PC-3 (cell line): Measurements from ENCODE around the gene ACOT6. TPM values are rescaled to one million over a fixed set of nuclear protein-coding genes. Genes with fewer than 3 reads are reported as not detected.

Source experiments
- ATAC-seq: fragments of 200-7000 bp; cut with Tn5 transposase; 2 replicates; pipeline ENCODE4 v1.9.1; 2020; ENCODE audit warnings: mild to moderate bottlenecking, moderate library complexity
- BruUV-seq: library from RNA; stranded (reverse); fragments of 400-500 nt; replicated peaks from 2 replicates; lab custom pipeline; 2021; lab: Mats Ljungman, UMichigan
- CTCF ChIA-PET: fragments of 300-600 bp; sonication (Branson Sonifier 250); formaldehyde crosslinking; loops from one replicate; lab custom pipeline; 2022; ENCODE audit warnings: antibody characterized with exemption; lab: Charles Lee
- POLR2A ChIA-PET: fragments of 300-600 bp; sonication (Branson Sonifier 250); formaldehyde crosslinking; loops from one replicate; lab custom pipeline; 2022; ENCODE audit warnings: antibody characterized with exemption; ENCODE audit not compliant: unreplicated experiment; lab: Charles Lee
- DNase-seq: peaks from one replicate; pipeline ENCODE4 v3.0.0-alpha.2; 2015
- H2AFZ ChIP-seq: fragments of 300-600 bp; sonication (generic); 2 replicates; pipeline ENCODE4 v1.6.0; 2016; ENCODE audit warnings: antibody characterized with exemption, low read length
- H3F3A ChIP-seq: fragments of 300-600 bp; sonication (generic); one replicate; pipeline ENCODE4 v1.6.0; 2017; ENCODE audit warnings: antibody characterized with exemption, low read length, control low read depth, mild to moderate bottlenecking; ENCODE audit not compliant: unreplicated experiment
- H3K27ac ChIP-seq: fragments of 300-600 bp; sonication (generic); 2 replicates; pipeline ENCODE4 v1.5.1; 2016; ENCODE audit warnings: mild to moderate bottlenecking, low read length
- H3K27me3 ChIP-seq: fragments of 300-600 bp; sonication (generic); 2 replicates; pipeline ENCODE4 v1.6.1; 2016; ENCODE audit warnings: low read length, mixed read lengths
- H3K36me3 ChIP-seq: fragments of 300-600 bp; sonication (generic); 2 replicates; pipeline ENCODE4 v1.6.1; 2016; ENCODE audit warnings: low read depth, mixed run types, low read length, mixed read lengths
- H3K4me1 ChIP-seq: fragments of 300-600 bp; sonication (generic); 2 replicates; pipeline ENCODE4 v1.5.1; 2016; ENCODE audit warnings: low read length; ENCODE audit not compliant: insufficient read depth
- H3K4me2 ChIP-seq: fragments of 300-600 bp; sonication (generic); 2 replicates; pipeline ENCODE4 v1.6.0; 2016; ENCODE audit warnings: low read length
- H3K4me3 ChIP-seq: fragments of 300-600 bp; sonication (generic); 2 replicates; pipeline ENCODE4 v1.5.1; 2016; ENCODE audit warnings: mild to moderate bottlenecking, low read length, mixed read lengths
- H3K79me2 ChIP-seq: fragments of 300-600 bp; sonication (generic); 2 replicates; pipeline ENCODE4 v1.6.1; 2017; ENCODE audit warnings: low read length, mixed read lengths
- H3K9ac ChIP-seq: fragments of 300-600 bp; sonication (generic); 2 replicates; pipeline ENCODE4 v1.6.0; 2016; ENCODE audit warnings: mild to moderate bottlenecking, low read length
- H3K9me2 ChIP-seq: fragments of 300-600 bp; sonication (generic); replicated peaks from 2 replicates; pipeline ENCODE4 v1.6.1; 2016; ENCODE audit warnings: mixed run types, low read length, mixed read lengths
- H3K9me3 ChIP-seq: fragments of 300-600 bp; sonication (generic); 2 replicates; pipeline ENCODE4 v1.6.1; 2016; ENCODE audit warnings: low read length, mixed read lengths
- H4K20me1 ChIP-seq: fragments of 300-600 bp; sonication (generic); 2 replicates; pipeline ENCODE4 v1.6.1; 2016; ENCODE audit warnings: low read length, mixed read lengths
- CTCF ChIP-seq: fragments of 300-600 bp; sonication (generic); conservative IDR thresholded peaks from 2 replicates; pipeline ENCODE4 v1.5.1; 2017; ENCODE audit warnings: antibody characterized with exemption, low read depth, mild to moderate bottlenecking, low read length
- EZH2 ChIP-seq: fragments of 300-600 bp; sonication (generic); IDR thresholded peaks from one replicate; pipeline ENCODE4 v1.6.1; 2017; ENCODE audit warnings: antibody characterized with exemption, mild to moderate bottlenecking, low read length; ENCODE audit not compliant: unreplicated experiment
- EZH2phosphoT487 ChIP-seq: fragments of 300-600 bp; sonication (generic); IDR thresholded peaks from 2 replicates; pipeline ENCODE4 v1.6.1; 2018; ENCODE audit warnings: mild to moderate bottlenecking, antibody characterized with exemption, low read length, borderline replicate concordance
- intact Hi-C: fragments of 100-400 bp; cut with micrococcal nuclease; formaldehyde crosslinking; loops from 2 replicates; pipeline ENCODE4 v1.9.0; 2023
- total RNA-seq: library from RNA; depleted of rRNA; stranded (reverse); fragments of >200 nt; gene quantifications from 2 replicates; pipeline ENCODE4 v1.2.3, GENCODE V29; 2014

Gene ACOT6
- total RNA-seq, 1 experiment from 2014 or later: not detected

- H3K36me3 ChIP-seq: no peaks in the 10 kb centered on the region
- H3K79me2 ChIP-seq: no peaks in the 10 kb centered on the region
- H3K4me3 ChIP-seq: no peak overlapping the region
- H3F3A ChIP-seq: no peaks in the 10 kb centered on the region
- H3K27ac ChIP-seq: no peak overlapping the region
- no peaks in the 10 kb centered on the region for H3K27me3 ChIP-seq
- H3K4me1 ChIP-seq: peaks cover 12% of the 10 kb centered on the region
- no peaks in the 10 kb centered on the region for H4K20me1 ChIP-seq
- CTCF ChIA-PET: no interaction called here
- H3K9me2 ChIP-seq: no peaks in the 10 kb centered on the region
- no peak overlapping the region for H2AFZ ChIP-seq
- POLR2A ChIA-PET: no interaction called here
- TF ChIP-seq CTCF (no peak), EZH2 (no peak), EZH2phosphoT487 (no peak)
- H3K9me3 ChIP-seq: no peaks in the 10 kb centered on the region
- no peak for ATAC-seq
- DNase-seq: no peak
- BruUV-seq: no TSS peak
- no peak overlapping the region for H3K4me2 ChIP-seq
- no peak overlapping the region for H3K9ac ChIP-seq
- intact Hi-C loops: loop anchor here (5.0 to 10.0 kb wide), 2 partner anchors 52 to 194 kb away; partner anchors contain the start of genes PNMA1 and PTGR2
These were observed 48.2 kb downstream of the ACOT6 start for GRCh38 chr14:73660511-73660910.

GRCh38 chr14:73661872-73662271 is 49.6 kb downstream of the ACOT6 start:
- intact Hi-C loops: loop anchor here (1.0 to 10.0 kb wide), 3 partner anchors 34 to 193 kb away; partner anchors contain the start of genes PNMA1 and PTGR2
- POLR2A ChIA-PET: interaction anchor here (0.6 to 0.7 kb wide), 2 partner anchors 92 to 288 kb away, joined by 3 to 4 read pairs; partner anchors contain the start of gene FAM161B
- Histone ChIP-seq H3K4me1 (peaks cover 12% of the 10 kb centered on the region), H3K36me3 (no peaks in the 10 kb centered on the region), H3K4me2 (no peak overlapping the region), H3K9ac (no peak overlapping the region), H4K20me1 (no peaks in the 10 kb centered on the region), H3K9me2 (no peaks in the 10 kb centered on the region), H3K27me3 (no peaks in the 10 kb centered on the region), H2AFZ (peak overlapping the region; percentile 13; the same call in 1 of the 2 replicates), H3K79me2 (no peaks in the 10 kb centered on the region), H3K27ac (no peak overlapping the region), H3K4me3 (no peak overlapping the region), H3K9me3 (no peaks in the 10 kb centered on the region), H3F3A (no peaks in the 10 kb centered on the region)
- CTCF ChIA-PET: interaction anchor here (0.6 kb wide), 1 partner anchor 153 kb away, joined by 3 read pairs; no protein-coding TSS in a partner anchor
- TF ChIP-seq EZH2phosphoT487 (no peak), CTCF (no peak), EZH2 (no peak)
- DNase-seq (no peak), ATAC-seq (peak; percentile 30)
- no TSS peak for BruUV-seq

- peak overlapping the region; percentile 13; the same call in 1 of the 2 replicates for H2AFZ ChIP-seq
- no peaks in the 10 kb centered on the region for H3K79me2 ChIP-seq
- peaks cover 12% of the 10 kb centered on the region for H3K4me1 ChIP-seq
- 0 out of 2 replicates have a peak overlapping the region, but pooled peaks have one; percentile 9 for H3K27ac ChIP-seq
- H3F3A ChIP-seq: no peaks in the 10 kb centered on the region
- ChIA-PET POLR2A (interaction anchor here (0.7 kb wide), 1 partner anchor 287 kb away, joined by 4 read pairs; the partner anchor contains the start of gene FAM161B), CTCF (interaction anchor here (0.6 kb wide), 1 partner anchor 154 kb away, joined by 3 read pairs; no protein-coding TSS in a partner anchor)
- no peaks in the 10 kb centered on the region for H3K36me3 ChIP-seq
- no peaks in the 10 kb centered on the region for H3K9me3 ChIP-seq
- TF ChIP-seq EZH2phosphoT487: no peak
- no peak for TF ChIP-seq EZH2
- peak; percentile 72 for TF ChIP-seq CTCF
- no peak overlapping the region for H3K4me3 ChIP-seq
- DNase-seq: peak; percentile 95
- H3K4me2 ChIP-seq: peak overlapping the region; percentile 13
- no TSS peak for BruUV-seq
- intact Hi-C loops: loop anchor here (1.0 to 10.0 kb wide), 3 partner anchors 34 to 192 kb away; partner anchors contain the start of genes PNMA1 and PTGR2
- no peaks in the 10 kb centered on the region for H3K27me3 ChIP-seq
- peak; percentile 99 for ATAC-seq
- no peaks in the 10 kb centered on the region for H3K9me2 ChIP-seq
- H3K9ac ChIP-seq: no peak overlapping the region
- no peaks in the 10 kb centered on the region for H4K20me1 ChIP-seq
These were observed 50.2 kb downstream of the ACOT6 start for GRCh38 chr14:73662487-73662943.
